Sigmoid colon (tissue), 4 donors: ENCODE measurements around the gene MYO7A.

Source experiments
- CTCF ChIP-seq, 4 experiments: fragments of 450-650 bp in 3 of 4; fragments of 200-600 bp in 1 of 4; IDR thresholded peaks; one replicate each; pipeline ENCODE4 v1.5.1; 2016 to 2019; ENCODE audit warnings: antibody characterized with exemption in 4 of 4, mild to moderate bottlenecking in 3 of 4, moderate library complexity in 2 of 4
- EP300 ChIP-seq, 4 donors: sonication (generic); formaldehyde crosslinking; IDR thresholded peaks; one replicate each; pipeline ENCODE4 v1.6.1; 2017; ENCODE audit warnings: antibody characterized with exemption in 4 of 4
- POLR2A ChIP-seq, 2 donors: fragments of 450-650 bp; IDR thresholded peaks; one replicate each; pipeline ENCODE4 v1.6.1; 2016; ENCODE audit warnings: antibody characterized with exemption in 2 of 2, mild to moderate bottlenecking in 2 of 2, moderate library complexity in 2 of 2
- POLR2AphosphoS5 ChIP-seq, 4 donors: sonication (generic); formaldehyde crosslinking; IDR thresholded peaks; one replicate each; pipeline ENCODE4 v1.6.1; 2017; ENCODE audit warnings: antibody characterized with exemption in 4 of 4

GRCh38 chr11:77147668-77148321 is 19.7 kb downstream of the MYO7A start:
- TF ChIP-seq POLR2A (IDR thresholded peaks at IDR 0.05) (no peak), CTCF (IDR thresholded peaks at IDR 0.05) (no peak), EP300 (IDR thresholded peaks at IDR 0.05) (no peak), POLR2AphosphoS5 (IDR thresholded peaks at IDR 0.05) (no peak)
